H1 (cell line): ENCODE measurements around the gene ZNF672. TPM values are rescaled to one million over a fixed set of nuclear protein-coding genes. Genes with fewer than 3 reads are reported as not detected.

Source experiments
- CTCF ChIA-PET: fragments of 300-600 bp; sonication (Branson Sonifier 250); formaldehyde crosslinking; loops from one replicate; lab custom pipeline; 2021; ENCODE audit not compliant: partially characterized antibody; lab: Charles Lee
- POLR2A ChIA-PET: fragments of 300-600 bp; sonication (Branson Sonifier 250); formaldehyde crosslinking; loops from one replicate; lab custom pipeline; 2021; ENCODE audit warnings: inconsistent platforms; ENCODE audit not compliant: partially characterized antibody; lab: Charles Lee
- DNase-seq, 2 experiments: peaks; one replicate each; pipeline versions ENCODE4 v3.0.0 to v3.0.0-alpha.2; 2010 to 2022; ENCODE audit warnings: low spot score in 2 of 2, low read depth in 1 of 2, mixed read lengths in 1 of 2
- FAIRE-seq: peaks from 2 replicates; lab custom pipeline; 2011; peaks lifted over from hg19 to GRCh38; lab: Jason Lieb, UNC
- H2AFZ ChIP-seq: 2 replicates; pipeline ENCODE4 v1.8.1; 2012; ENCODE audit warnings: low read length, inconsistent platforms
- H2AK5ac ChIP-seq: 2 replicates; pipeline ENCODE4 v1.6.1; 2013; ENCODE audit warnings: low read depth, low read length
- H2BK120ac ChIP-seq: replicated peaks from 2 replicates; pipeline ENCODE3; 2013; ENCODE audit warnings: low read depth, low read length, inconsistent platforms
- H2BK12ac ChIP-seq: 2 replicates; pipeline ENCODE4 v1.6.1; 2013; ENCODE audit warnings: low read depth, low read length
- H2BK15ac ChIP-seq: 2 replicates; pipeline ENCODE4 v1.6.1; 2013; ENCODE audit warnings: low read length
- H2BK20ac ChIP-seq: 2 replicates; pipeline ENCODE4 v1.6.1; 2013; ENCODE audit warnings: low read length
- H2BK5ac ChIP-seq: 2 replicates; pipeline ENCODE4 v1.6.1; 2013; ENCODE audit warnings: low read depth, low read length
- H3K14ac ChIP-seq: 2 replicates; pipeline ENCODE4 v1.6.1; 2013; ENCODE audit warnings: inconsistent platforms; ENCODE audit not compliant: insufficient read length
- H3K18ac ChIP-seq: 2 replicates; pipeline ENCODE4 v1.6.1; 2013; ENCODE audit warnings: low read length; ENCODE audit errors: extremely low read depth
- H3K23ac ChIP-seq: 2 replicates; pipeline ENCODE4 v1.6.1; 2013; ENCODE audit warnings: inconsistent platforms; ENCODE audit not compliant: insufficient read length
- H3K23me2 ChIP-seq: 2 replicates; pipeline ENCODE4 v1.6.1; 2013; ENCODE audit warnings: low read depth, low read length
- H3K27ac ChIP-seq: 2 replicates; pipeline ENCODE4 v1.6.1; 2011; ENCODE audit warnings: low read depth, low read length, inconsistent platforms
- H3K27me3 ChIP-seq, 4 experiments: replicated peaks in 1 of 4; 1 replicate in 1 of 4; 2 replicates in 3 of 4; pipeline versions ENCODE4 v1.6.1 to v1.8.1; 2011 to 2013; ENCODE audit warnings: low read length in 3 of 4, mild to moderate bottlenecking in 3 of 4, inconsistent platforms in 2 of 4, mixed read lengths in 2 of 4, moderate library complexity in 1 of 4; ENCODE audit not compliant: control insufficient read depth in 3 of 4, insufficient read depth in 3 of 4; ENCODE audit errors: extremely low read depth in 1 of 4
- H3K36me3 ChIP-seq, 4 experiments: 2 replicates each; pipeline versions ENCODE4 v1.6.1 to v1.8.1; 2011 to 2013; ENCODE audit warnings: mild to moderate bottlenecking in 4 of 4, low read length in 3 of 4, moderate library complexity in 2 of 4, control low read depth in 1 of 4, inconsistent platforms in 1 of 4; ENCODE audit not compliant: insufficient read depth in 4 of 4, control insufficient read depth in 2 of 4
- H3K4ac ChIP-seq: replicated peaks from 2 replicates; pipeline ENCODE3; 2013; ENCODE audit warnings: low read length, low read depth, mixed read lengths, inconsistent platforms; ENCODE audit not compliant: insufficient read length
- H3K4me1 ChIP-seq, 4 experiments: replicated peaks in 1 of 4; 1 replicate in 1 of 4; 2 replicates in 3 of 4; pipeline versions ENCODE4 v1.6.1 to v1.8.1; 2011 to 2013; ENCODE audit warnings: low read length in 3 of 4, inconsistent platforms in 2 of 4, mixed read lengths in 1 of 4; ENCODE audit not compliant: insufficient read depth in 4 of 4, control insufficient read depth in 3 of 4
- H3K4me2 ChIP-seq, 2 experiments: 2 replicates each; pipeline versions ENCODE4 v1.6.1 to v1.8.1; 2011 to 2013; ENCODE audit warnings: low read depth in 2 of 2, low read length in 2 of 2, control low read depth in 1 of 2, inconsistent platforms in 1 of 2, mild to moderate bottlenecking in 1 of 2; ENCODE audit not compliant: insufficient read depth in 1 of 2
- H3K4me3 ChIP-seq, 4 experiments: fragments of 200-600, 300-600 bp in 1 of 4; sonication (generic), shearing (Covaris generic), sonication (Bioruptor Twin) in 1 of 4; 2 replicates each; pipeline versions ENCODE4 v1.5.1 to v1.8.1; 2011 to 2016; ENCODE audit warnings: low read length in 4 of 4, low read depth in 3 of 4, control low read depth in 2 of 4, inconsistent platforms in 2 of 4, mild to moderate bottlenecking in 2 of 4, mixed read lengths in 1 of 4, moderate library complexity in 1 of 4; ENCODE audit not compliant: insufficient read depth in 2 of 4; ENCODE audit errors: extremely low read depth in 1 of 4
- H3K56ac ChIP-seq: replicated peaks from 2 replicates; pipeline ENCODE3; 2013; ENCODE audit warnings: low read depth, mild to moderate bottlenecking, mixed read lengths, low read length, inconsistent platforms; ENCODE audit not compliant: insufficient read length
- H3K79me1 ChIP-seq: 2 replicates; pipeline ENCODE4 v1.6.1; 2013; ENCODE audit warnings: low read depth, low read length, control low read depth
- H3K79me2 ChIP-seq, 2 experiments: 2 replicates each; pipeline versions ENCODE4 v1.6.1 to v1.8.1; 2012 to 2013; ENCODE audit warnings: low read length in 2 of 2, mild to moderate bottlenecking in 2 of 2, inconsistent platforms in 1 of 2; ENCODE audit not compliant: insufficient read depth in 2 of 2, control insufficient read depth in 1 of 2
- H3K9ac ChIP-seq, 4 experiments: replicated peaks in 1 of 4; 1 replicate in 1 of 4; 2 replicates in 3 of 4; pipeline versions ENCODE4 v1.6.1 to v1.8.1; 2011 to 2013; ENCODE audit warnings: low read depth in 3 of 4, low read length in 3 of 4, control low read depth in 2 of 4, mild to moderate bottlenecking in 2 of 4, moderate library complexity in 2 of 4, inconsistent platforms in 1 of 4; ENCODE audit errors: extremely low read depth in 1 of 4
- H3K9me3 ChIP-seq, 2 experiments: 2 replicates each; pipeline versions ENCODE4 v1.6.1 to v1.8.1; 2012 to 2013; ENCODE audit warnings: mild to moderate bottlenecking in 2 of 2, moderate library complexity in 2 of 2, control low read depth in 1 of 2, inconsistent platforms in 1 of 2, low read depth in 1 of 2, low read length in 1 of 2, mixed read lengths in 1 of 2; ENCODE audit not compliant: insufficient read depth in 2 of 2
- H4K20me1 ChIP-seq, 2 experiments: replicated peaks in 1 of 2; 2 replicates each; pipeline versions ENCODE3 to v1.8.1; 2011 to 2013; ENCODE audit warnings: inconsistent platforms in 2 of 2, low read length in 2 of 2, mild to moderate bottlenecking in 1 of 2; ENCODE audit not compliant: insufficient read depth in 2 of 2, control insufficient read depth in 1 of 2
- H4K5ac ChIP-seq: 2 replicates; pipeline ENCODE4 v1.6.1; 2013; ENCODE audit warnings: low read length, low read depth, mixed read lengths, inconsistent platforms; ENCODE audit not compliant: insufficient read length
- H4K8ac ChIP-seq: 2 replicates; pipeline ENCODE4 v1.8.0; 2013; ENCODE audit warnings: mild to moderate bottlenecking, moderate library complexity, low read length, inconsistent platforms; ENCODE audit not compliant: insufficient read depth; ENCODE audit errors: extremely low read depth
- H4K91ac ChIP-seq: replicated peaks from 2 replicates; pipeline ENCODE3; 2013; ENCODE audit warnings: low read length, mixed read lengths, inconsistent platforms; ENCODE audit not compliant: insufficient read length
- ATF2 ChIP-seq: IDR thresholded peaks from 2 replicates; pipeline ENCODE4 v1.6.1; 2012; ENCODE audit warnings: low read length, inconsistent platforms
- CBX5 ChIP-seq: fragments of 300-800, 300-1000 bp; sonication (generic); IDR thresholded peaks from 2 replicates; pipeline ENCODE4 v1.7.1; 2016; ENCODE audit warnings: antibody characterized with exemption, low read length, low read depth
- WGBS, 2 experiments: shearing (Covaris generic) in 1 of 2; methylation state at CpG; one replicate each; pipeline versions ENCODE4 v1.1.6 to v1.1.7; 2013 to 2015; ENCODE audit warnings: low lambda C conversion rate in 2 of 2, mixed read lengths in 2 of 2, inconsistent platforms in 1 of 2, low coverage in 1 of 2, missing lambda C conversion rate in 1 of 2; ENCODE audit not compliant: insufficient replicate concordance in 2 of 2, insufficient coverage in 1 of 2, insufficient read length in 1 of 2; ENCODE audit errors: extremely low coverage in 1 of 2, missing lambda C conversion rate in 1 of 2; 5-methylcytosine and 5-hydroxymethylcytosine counted together
- polyA plus RNA-seq, 7 experiments: library from polyadenylated mRNA; depleted of rRNA in 3 of 7; stranded (reverse) in 5 of 7; unstranded in 2 of 7; fragments of >200 nt in 5 of 7; fragments of 200-250 nt in 2 of 7; gene quantifications; 1 replicate in 5 of 7; 2 replicates in 1 of 7; 4 replicates in 1 of 7; pipeline versions ENCODE4 v1.2.1 to v1.2.3, GENCODE V29; 2011 to 2013; ENCODE audit warnings: missing spikeins in 2 of 7, mixed read lengths in 2 of 7
- total RNA-seq: library from RNA; stranded (reverse); fragmentation: NEBNext Ultra II Directional; extraction: Animal tissue kit (Norgen Biotek cat#: 25700); gene quantifications from 2 replicates; pipeline ENCODE4 v1.2.1, GENCODE V29; 2021

ZNF672 gene
- total and polyA plus RNA-seq, 2 of the 8 experiments (the other 6 are each of a cell fraction or from before 2014, with no cell fraction given): 30.7 to 40.4 TPM

- Histone ChIP-seq H3K4me3 (no peak overlapping the region), H4K5ac (no peak overlapping the region), H2BK120ac (no peak overlapping the region), H3K56ac (no peak overlapping the region), H3K27me3 (no peaks in the 10 kb centered on the region), H3K79me1 (no peaks in the 10 kb centered on the region), H3K14ac (no peak overlapping the region), H3K4me2 (no peak overlapping the region), H3K4me1 (no peaks in the 10 kb centered on the region), H2BK15ac (no peak overlapping the region), H2AFZ (no peak overlapping the region), H4K20me1 (no peaks in the 10 kb centered on the region), H2AK5ac (no peak overlapping the region), H2BK20ac (no peak overlapping the region), H3K23ac (no peak overlapping the region), H3K18ac (no peak overlapping the region), H3K4ac (no peak overlapping the region), H3K79me2 (no peaks in the 10 kb centered on the region), H3K27ac (no peak overlapping the region), H4K91ac (no peak overlapping the region), H3K36me3 (no peaks in the 10 kb centered on the region), H3K23me2 (no peaks in the 10 kb centered on the region), H2BK5ac (no peak overlapping the region), H4K8ac (no peak overlapping the region), H3K9ac (no peak overlapping the region), H3K9me3 (peaks cover 29 to 51% of the 10 kb centered on the region in 2 experiments), H2BK12ac (no peak overlapping the region)
- TF ChIP-seq ATF2 (no peak), CBX5 (no peak)
- FAIRE-seq: no peak
- POLR2A ChIA-PET: interaction anchor here (0.9 kb wide), 1 partner anchor 13 kb away, joined by 4 read pairs; no protein-coding TSS in a partner anchor
- CTCF ChIA-PET: interaction anchor here (0.6 to 4.0 kb wide), 8 partner anchors 9 to 182 kb away, joined by 3 to 14 read pairs (median 4); partner anchors contain the start of genes SH3BP5L, ZNF672 and ZNF692
- DNase-seq: no peak
- WGBS, 2 experiments: 82% methylated on average over 8 of the region's 10 CpGs; no CpG with 5 or more reads in 1 of the 2 experiments
Observed at GRCh38 chr1:248804771-248805681, 33.0 kb upstream of the ZNF672 start.
